Measurements from ENCODE around the gene DHRS13. TPM values are rescaled to one million over a fixed set of nuclear protein-coding genes. Genes with fewer than 3 reads are reported as not detected.

Gene DHRS13
- total and polyA plus RNA-seq, 2 donors (not counting 1 experiment from before 2014, with no cell fraction given), result 2.6 to 7.8 TPM

- no peaks in the 10 kb centered on the region for H3K9me3 ChIP-seq (ENCODE audit: control insufficient read depth, insufficient read depth, low read depth, low read length)
- peaks cover 4% of the 10 kb centered on the region for H3K79me2 ChIP-seq (ENCODE audit: control insufficient read depth, insufficient read depth, low read length)
- H4K20me1 ChIP-seq (ENCODE audit: control insufficient read depth, extremely low read depth, insufficient read depth, low read length), result no peaks in the 10 kb centered on the region
- H3K36me3 ChIP-seq (ENCODE audit: control insufficient read depth, insufficient read depth, low read length), result peaks cover 9% of the 10 kb centered on the region
- H3K27me3 ChIP-seq (ENCODE audit: control insufficient read depth, insufficient read depth, low read length), result no peaks in the 10 kb centered on the region
- TF ChIP-seq CTCF (conservative IDR thresholded peaks at IDR 0.05 in 1 of 2, IDR thresholded peaks at IDR 0.05 in 1 of 2; ENCODE audit: low read depth in 1 of 2, low read length in 2 of 2) (no peak), EZH2 (IDR thresholded peaks at IDR 0.05; ENCODE audit: low read length, missing control alignments) (no peak)
- no peak for DNase-seq (ENCODE audit: low read depth in 2 of 2)
- peaks cover 4% of the 10 kb centered on the region for H3K4me1 ChIP-seq (ENCODE audit: control insufficient read depth, extremely low read depth, insufficient read depth, low read length)
- no peak overlapping the region for H3K4me2 ChIP-seq (ENCODE audit: extremely low read depth, insufficient read depth, low read length)
- no peak overlapping the region for H3K27ac ChIP-seq (ENCODE audit: insufficient read depth, low read length)
- H2AFZ ChIP-seq (ENCODE audit: low read length), result no peak overlapping the region
- H3K9ac ChIP-seq (ENCODE audit: insufficient read depth, low read length), result no peak overlapping the region
- no peak overlapping the region for H3K4me3 ChIP-seq (replicated peaks in 1 of 4; ENCODE audit: control extremely low read depth in 1 of 4, insufficient read depth in 1 of 4, low read depth in 3 of 4, low read length in 4 of 4)
Observed at GRCh38 chr17:28860363-28860808, 42.5 kb downstream of the DHRS13 start.

GRCh38 chr17:28858801-28859355 lies 44.0 kb downstream of the DHRS13 start:
- Histone ChIP-seq H3K27me3 (ENCODE audit: control insufficient read depth, insufficient read depth, low read length) (no peaks in the 10 kb centered on the region), H3K36me3 (ENCODE audit: control insufficient read depth, insufficient read depth, low read length) (peaks cover 9% of the 10 kb centered on the region), H3K9me3 (ENCODE audit: control insufficient read depth, insufficient read depth, low read depth, low read length) (no peaks in the 10 kb centered on the region), H3K4me3 (replicated peaks in 1 of 4; ENCODE audit: control extremely low read depth in 1 of 4, insufficient read depth in 1 of 4, low read depth in 3 of 4, low read length in 4 of 4) (no peak overlapping the region), H3K79me2 (ENCODE audit: control insufficient read depth, insufficient read depth, low read length) (peaks cover 9% of the 10 kb centered on the region), H3K9ac (ENCODE audit: insufficient read depth, low read length) (no peak overlapping the region), H3K4me2 (ENCODE audit: extremely low read depth, insufficient read depth, low read length) (no peak overlapping the region), H4K20me1 (ENCODE audit: control insufficient read depth, extremely low read depth, insufficient read depth, low read length) (no peaks in the 10 kb centered on the region), H3K27ac (ENCODE audit: insufficient read depth, low read length) (no peak overlapping the region), H2AFZ (ENCODE audit: low read length) (no peak overlapping the region), H3K4me1 (ENCODE audit: control insufficient read depth, extremely low read depth, insufficient read depth, low read length) (peaks cover 7% of the 10 kb centered on the region)
- DNase-seq (ENCODE audit: low read depth in 2 of 2), result no peak
- TF ChIP-seq CTCF (conservative IDR thresholded peaks at IDR 0.05 in 1 of 2, IDR thresholded peaks at IDR 0.05 in 1 of 2; ENCODE audit: low read depth in 1 of 2, low read length in 2 of 2) (no peak), EZH2 (IDR thresholded peaks at IDR 0.05; ENCODE audit: low read length, missing control alignments) (no peak)

GRCh38 chr17:28857905-28858800 lies 44.7 kb downstream of the DHRS13 start:
- peaks cover 9% of the 10 kb centered on the region for H3K36me3 ChIP-seq (ENCODE audit: control insufficient read depth, insufficient read depth, low read length)
- TF ChIP-seq EZH2 (IDR thresholded peaks at IDR 0.05; ENCODE audit: low read length, missing control alignments) (no peak), CTCF (conservative IDR thresholded peaks at IDR 0.05 in 1 of 2, IDR thresholded peaks at IDR 0.05 in 1 of 2; ENCODE audit: low read depth in 1 of 2, low read length in 2 of 2) (no peak)

More at GRCh38 chr17:28857905-28858800, 44.7 kb downstream of the DHRS13 start:
- Histone ChIP-seq H3K9me3 (ENCODE audit: control insufficient read depth, insufficient read depth, low read depth, low read length) (no peaks in the 10 kb centered on the region), H2AFZ (ENCODE audit: low read length) (no peak overlapping the region), H3K4me2 (ENCODE audit: extremely low read depth, insufficient read depth, low read length) (no peak overlapping the region), H4K20me1 (ENCODE audit: control insufficient read depth, extremely low read depth, insufficient read depth, low read length) (no peaks in the 10 kb centered on the region), H3K9ac (ENCODE audit: insufficient read depth, low read length) (no peak overlapping the region), H3K27ac (ENCODE audit: insufficient read depth, low read length) (no peak overlapping the region), H3K4me3 (replicated peaks in 1 of 4; ENCODE audit: control extremely low read depth in 1 of 4, insufficient read depth in 1 of 4, low read depth in 3 of 4, low read length in 4 of 4) (no peak overlapping the region), H3K27me3 (ENCODE audit: control insufficient read depth, insufficient read depth, low read length) (no peaks in the 10 kb centered on the region), H3K4me1 (ENCODE audit: control insufficient read depth, extremely low read depth, insufficient read depth, low read length) (peaks cover 7% of the 10 kb centered on the region), H3K79me2 (ENCODE audit: control insufficient read depth, insufficient read depth, low read length) (peaks cover 9% of the 10 kb centered on the region)
- DNase-seq (ENCODE audit: low read depth in 2 of 2), result no peak

All from fibroblast of lung (primary cell).